ACC112 (cell line): ENCODE results near the gene CGB7.

ENCODE experiments used
- H2AFZ ChIP-seq: fragments of 200-600 bp; sonication (generic); one replicate; pipeline ENCODE4 v1.6.0; 2017; ENCODE audit warnings: antibody characterized with exemption, low read length; ENCODE audit not compliant: unreplicated experiment
- H3K27ac ChIP-seq: fragments of 200-600 bp; sonication (generic); 2 replicates; pipeline ENCODE4 v1.5.1; 2014; ENCODE audit warnings: low read depth, mild to moderate bottlenecking, antibody characterized with exemption, low read length, moderate library complexity
- H3K27me3 ChIP-seq: fragments of 200-600 bp; sonication (generic); 2 replicates; pipeline ENCODE4 v1.6.1; 2014; ENCODE audit warnings: mild to moderate bottlenecking, antibody characterized with exemption, low read length, moderate library complexity, mixed read lengths; ENCODE audit not compliant: insufficient read depth
- H3K36me3 ChIP-seq: fragments of 200-600 bp; sonication (generic); 2 replicates; pipeline ENCODE4 v1.6.1; 2016; ENCODE audit warnings: mild to moderate bottlenecking, antibody characterized with exemption, low read length, moderate library complexity, mixed read lengths; ENCODE audit not compliant: insufficient read depth
- H3K4me1 ChIP-seq: fragments of 200-600 bp; sonication (generic); one replicate; pipeline ENCODE4 v1.6.1; 2016; ENCODE audit warnings: low read length, mixed read lengths; ENCODE audit not compliant: insufficient read depth, unreplicated experiment, control insufficient read depth
- H3K4me3 ChIP-seq: fragments of 200-600 bp; sonication (generic); 2 replicates; pipeline ENCODE4 v1.5.1; 2014; ENCODE audit warnings: mild to moderate bottlenecking, low read depth, low read length
- H3K79me2 ChIP-seq: fragments of 200-600 bp; sonication (generic); one replicate; pipeline ENCODE4 v1.6.0; 2016; ENCODE audit warnings: low read length; ENCODE audit not compliant: control insufficient read depth, unreplicated experiment, insufficient read depth

Gene CGB7

DNA sequence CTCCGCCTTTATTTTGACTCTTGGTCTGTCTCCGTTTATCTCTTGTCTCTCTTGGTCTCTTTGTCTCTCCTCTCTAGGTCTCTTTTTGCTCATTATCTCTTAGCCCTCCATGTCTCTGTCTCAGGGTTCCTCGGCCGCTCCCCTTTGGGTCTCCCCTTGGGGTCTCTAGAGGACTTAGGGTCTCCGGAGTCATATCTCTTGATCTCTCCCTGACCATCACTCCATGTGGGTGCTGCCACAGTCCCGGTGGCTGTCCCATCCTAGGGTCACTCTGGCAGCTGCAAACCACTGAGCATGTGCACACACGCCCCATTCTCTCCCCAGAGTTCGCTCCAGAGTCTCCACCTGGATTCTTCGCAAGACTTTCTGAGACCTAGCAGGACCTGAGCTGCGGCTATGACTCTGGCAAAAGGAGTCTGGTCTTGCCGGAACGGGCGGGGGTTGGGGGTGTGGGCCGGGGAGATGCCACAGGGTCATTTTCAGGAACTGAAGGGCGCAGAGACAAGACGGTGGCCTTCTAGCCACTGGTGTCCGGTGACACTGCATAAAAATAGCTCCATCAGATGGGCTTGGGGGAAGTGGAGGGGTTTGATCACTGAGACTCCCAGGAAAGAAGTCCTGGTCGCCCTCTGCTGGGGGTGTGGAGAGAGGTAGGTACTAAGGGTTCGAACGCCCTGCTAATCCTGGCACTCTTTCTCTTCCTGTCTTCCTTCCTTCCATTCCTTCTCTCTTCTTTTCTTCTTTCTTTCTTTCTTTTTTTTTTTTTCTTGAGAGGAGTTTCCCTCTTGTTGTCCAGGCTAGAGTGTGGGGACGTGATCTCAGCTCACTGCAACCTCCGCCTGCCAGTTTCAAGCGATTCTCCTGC, 16.2 kb upstream of the CGB7 start:
- Histone ChIP-seq H3K36me3 (no peaks in the 10 kb centered on the region), H3K27me3 (peaks cover 21% of the 10 kb centered on the region), H2AFZ (no peak overlapping the region), H3K4me3 (no peak overlapping the region), H3K4me1 (no peaks in the 10 kb centered on the region), H3K79me2 (no peaks in the 10 kb centered on the region), H3K27ac (no peak overlapping the region)

GRCh38 chr19:49071860-49072547, 14.5 kb upstream of the CGB7 start:
- H3K36me3 ChIP-seq, result no peaks in the 10 kb centered on the region
- no peak overlapping the region for H2AFZ ChIP-seq
- H3K27ac ChIP-seq, result no peak overlapping the region
- no peaks in the 10 kb centered on the region for H3K4me1 ChIP-seq
- no peaks in the 10 kb centered on the region for H3K79me2 ChIP-seq
- H3K4me3 ChIP-seq, result no peak overlapping the region
- H3K27me3 ChIP-seq, result peaks cover 21% of the 10 kb centered on the region

DNA sequence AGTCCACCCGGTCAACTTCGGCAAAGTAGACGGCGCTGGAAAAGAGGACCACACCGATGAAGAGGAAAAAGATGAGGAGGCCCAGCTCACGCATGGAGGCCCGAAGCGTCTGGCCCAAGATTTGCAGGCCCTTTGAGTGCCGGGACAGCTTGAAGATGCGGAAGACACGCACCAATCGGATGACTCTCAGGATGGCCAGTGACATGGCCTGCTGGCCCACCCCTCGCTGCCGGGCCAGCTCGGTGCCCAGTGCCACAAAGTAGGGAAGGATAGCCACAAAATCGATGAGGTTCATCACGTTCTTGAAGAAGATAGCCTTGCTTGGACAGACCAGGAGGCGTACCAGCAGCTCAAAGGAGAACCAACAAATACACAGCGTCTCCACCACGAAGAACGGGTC, 12.9 kb upstream of the CGB7 start:
- Histone ChIP-seq H2AFZ (no peak overlapping the region), H3K4me1 (no peaks in the 10 kb centered on the region), H3K79me2 (no peaks in the 10 kb centered on the region), H3K4me3 (no peak overlapping the region), H3K27ac (no peak overlapping the region), H3K27me3 (peaks cover 22% of the 10 kb centered on the region), H3K36me3 (no peaks in the 10 kb centered on the region)

DNA sequence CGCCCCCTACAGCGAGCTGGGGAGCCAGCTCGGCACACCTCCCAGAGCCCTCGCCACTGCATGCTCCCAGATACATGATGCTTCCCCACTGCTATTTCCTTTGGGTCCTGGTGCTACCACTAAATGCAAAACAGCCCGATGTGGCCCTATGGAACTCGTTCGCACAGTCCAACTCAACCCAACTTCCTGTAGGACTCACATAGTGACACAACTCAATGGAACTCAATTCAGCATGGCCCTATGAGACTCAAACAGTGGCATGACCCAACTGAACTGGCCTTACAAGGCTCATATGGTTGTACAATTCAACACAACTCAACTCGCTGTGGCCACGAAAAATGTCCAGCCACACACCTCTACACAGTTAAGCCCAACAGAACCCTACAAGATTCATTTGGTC, 11.5 kb upstream of the CGB7 start:
- Histone ChIP-seq H3K4me1 (no peaks in the 10 kb centered on the region), H3K27me3 (peaks cover 24% of the 10 kb centered on the region)

DNA sequence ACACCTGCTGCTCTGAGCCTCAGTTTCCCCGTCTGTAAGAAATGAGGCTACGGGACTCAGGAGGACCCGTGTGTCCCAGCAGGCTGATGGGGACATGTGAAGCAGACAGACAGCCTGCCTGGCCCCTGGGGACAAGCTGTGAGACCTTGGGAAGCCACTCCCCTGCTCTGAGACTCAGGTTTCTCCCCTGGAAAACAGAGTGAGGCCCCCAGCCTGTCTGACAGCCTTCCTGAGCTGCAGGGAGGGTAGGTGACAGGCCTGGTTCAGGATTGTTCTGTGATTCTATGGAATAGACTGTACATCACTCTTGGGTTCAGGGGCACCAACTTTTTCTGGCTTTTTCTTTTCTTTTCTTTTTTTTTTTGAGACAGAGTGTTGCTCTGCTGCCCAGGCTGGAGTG, 10.0 kb upstream of the CGB7 start:
- H3K27ac ChIP-seq, result no peak overlapping the region
- no peak overlapping the region for H3K4me3 ChIP-seq
- H3K36me3 ChIP-seq, result no peaks in the 10 kb centered on the region
- H3K27me3 ChIP-seq, result peaks cover 12% of the 10 kb centered on the region; the same call in 1 of the 2 replicates
- H2AFZ ChIP-seq, result no peak overlapping the region
- H3K4me1 ChIP-seq, result no peaks in the 10 kb centered on the region
- no peaks in the 10 kb centered on the region for H3K79me2 ChIP-seq

More for the DNA sequence above, 11.5 kb upstream of the CGB7 start:
- H3K27ac ChIP-seq, result no peak overlapping the region
- H3K36me3 ChIP-seq, result no peaks in the 10 kb centered on the region
- no peak overlapping the region for H2AFZ ChIP-seq
- no peaks in the 10 kb centered on the region for H3K79me2 ChIP-seq
- no peak overlapping the region for H3K4me3 ChIP-seq

DNA sequence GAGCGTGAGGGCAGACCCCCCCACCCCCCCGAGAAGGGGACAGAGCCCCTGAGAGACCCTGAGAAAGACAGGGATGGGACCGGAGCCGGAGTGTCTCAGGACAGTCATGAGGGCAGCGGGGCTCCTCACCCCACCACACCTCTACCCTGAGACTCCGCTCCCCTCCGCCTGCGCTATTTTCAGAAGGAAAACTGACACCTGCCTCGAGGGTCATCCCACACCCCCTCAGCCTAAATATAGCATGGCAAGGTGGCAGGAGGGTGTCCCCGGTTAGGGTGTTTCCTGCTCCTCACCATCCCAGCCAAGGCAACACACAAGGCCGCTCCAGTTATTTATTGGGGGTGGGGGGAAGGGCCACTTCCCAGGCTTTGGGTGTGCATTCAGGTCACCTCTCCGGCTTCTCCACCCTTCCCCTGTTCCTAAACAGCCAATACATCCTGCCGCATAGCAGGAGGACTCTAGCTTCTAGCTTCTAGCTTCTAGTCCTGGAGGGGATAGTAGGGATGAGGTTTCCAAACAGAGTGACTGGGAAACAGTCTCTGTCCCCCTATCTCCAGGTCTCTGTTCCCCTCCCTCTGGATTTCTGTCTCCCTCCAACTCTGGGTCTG, 8.5 kb upstream of the CGB7 start:
- Histone ChIP-seq H2AFZ (no peak overlapping the region), H3K79me2 (no peaks in the 10 kb centered on the region), H3K4me3 (no peak overlapping the region), H3K4me1 (no peaks in the 10 kb centered on the region), H3K27me3 (0 out of 2 replicates have a peak, but pooled peaks cover 3% of the 10 kb centered on the region), H3K27ac (no peak overlapping the region), H3K36me3 (no peaks in the 10 kb centered on the region)

DNA sequence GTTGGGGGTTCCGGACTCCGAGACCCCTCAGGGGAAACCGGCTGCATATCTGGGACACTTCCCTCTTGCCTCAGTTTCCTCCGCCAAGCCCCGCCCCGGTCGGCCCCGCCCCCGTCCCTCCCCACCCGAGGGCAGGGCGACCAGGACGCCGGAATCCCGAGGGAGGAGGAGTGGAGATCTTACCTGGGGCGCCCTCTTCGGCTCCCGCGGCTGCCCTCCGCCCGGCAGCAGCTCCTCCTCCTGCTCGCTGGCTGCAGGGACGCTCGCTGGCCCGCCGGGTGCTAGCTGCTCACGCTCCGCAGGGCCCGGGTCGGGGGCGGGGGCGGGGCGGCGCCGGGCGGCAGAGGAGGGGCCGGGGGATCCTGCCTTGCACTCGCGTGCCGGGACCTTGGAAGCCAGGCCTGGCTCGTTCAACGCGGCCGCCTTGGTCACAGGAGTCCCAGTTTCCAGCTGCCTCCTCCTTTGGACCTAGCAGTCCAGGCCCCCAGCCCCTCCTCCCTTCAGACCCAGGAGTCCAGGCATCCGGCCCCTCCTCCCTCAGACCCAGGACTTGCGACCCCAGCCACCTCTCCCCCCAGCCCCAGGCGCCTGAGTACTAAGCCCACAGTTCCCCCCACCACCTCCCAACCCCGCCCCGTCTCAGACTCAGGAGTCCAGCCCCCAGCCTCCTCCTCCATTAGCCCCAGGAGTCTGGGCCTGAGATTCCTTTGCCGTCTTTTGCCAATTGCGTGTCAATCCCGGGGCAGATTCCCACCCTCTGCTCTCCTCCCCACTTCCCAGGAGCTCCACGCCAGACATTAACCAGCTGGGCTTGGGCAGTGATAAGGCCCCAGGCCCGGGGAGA, 7.4 kb upstream of the CGB7 start, which contains the start of gene NTF4:
TSS of gene NTF4 (minus strand) at position 51 of the 844 bp plus-strand sequence. CDS start 2,821 bp downstream, outside the sequence.
- H3K27me3 ChIP-seq, result 0 out of 2 replicates have a peak, but pooled peaks cover 3% of the 10 kb centered on the region
- no peak within 1 kb of the TSS for H3K27ac ChIP-seq
- H3K36me3 ChIP-seq, result no peaks in the 10 kb centered on the region
- H2AFZ ChIP-seq, result no peak within 1 kb of the TSS
- H3K4me3 ChIP-seq, result peak within 1 kb of the TSS; percentile 54
- no peaks in the 10 kb centered on the region for H3K79me2 ChIP-seq
- H3K4me1 ChIP-seq, result no peaks in the 10 kb centered on the region

- H3K27ac ChIP-seq, result no peak overlapping the region
- H3K27me3 ChIP-seq, result 0 out of 2 replicates have a peak, but pooled peaks cover 3% of the 10 kb centered on the region
- no peak overlapping the region for H3K4me3 ChIP-seq
- H3K79me2 ChIP-seq, result no peaks in the 10 kb centered on the region
- no peaks in the 10 kb centered on the region for H3K36me3 ChIP-seq
- H3K4me1 ChIP-seq, result no peaks in the 10 kb centered on the region
- no peak overlapping the region for H2AFZ ChIP-seq
Observed at GRCh38 chr19:49064029-49064629, 6.6 kb upstream of the CGB7 start.

DNA sequence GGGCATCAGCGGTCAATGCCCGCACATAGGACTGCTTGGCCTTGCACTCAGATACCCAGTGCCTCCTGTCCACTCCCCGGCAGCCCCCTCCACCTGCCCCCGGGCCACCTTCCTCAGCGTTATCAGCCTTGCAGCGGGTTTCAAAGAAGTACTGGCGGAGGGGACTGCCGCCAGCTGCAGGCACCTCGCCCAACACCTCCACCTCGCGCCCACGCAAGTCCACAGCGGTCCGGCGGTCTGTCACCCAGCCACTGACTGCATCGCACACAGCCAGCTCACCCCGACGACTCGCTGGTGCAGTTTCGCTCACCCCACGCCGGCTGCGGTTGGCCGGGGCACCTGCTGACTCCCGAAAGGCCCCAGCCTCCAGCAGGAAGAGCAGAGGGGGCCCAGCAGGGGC, 3.9 kb upstream of the CGB7 start:
- Histone ChIP-seq H3K27me3 (0 out of 2 replicates have a peak, but pooled peaks cover 3% of the 10 kb centered on the region), H3K27ac (no peak overlapping the region), H3K79me2 (no peaks in the 10 kb centered on the region), H3K4me1 (no peaks in the 10 kb centered on the region), H2AFZ (no peak overlapping the region), H3K4me3 (no peak overlapping the region), H3K36me3 (no peaks in the 10 kb centered on the region)

- Histone ChIP-seq H3K36me3 (no peaks in the 10 kb centered on the region), H3K27ac (no peak overlapping the region), H3K79me2 (no peaks in the 10 kb centered on the region), H2AFZ (no peak overlapping the region), H3K27me3 (0 out of 2 replicates have a peak, but pooled peaks cover 3% of the 10 kb centered on the region), H3K4me3 (no peak overlapping the region), H3K4me1 (no peaks in the 10 kb centered on the region)
Observed at GRCh38 chr19:49061000-49061399, 3.5 kb upstream of the CGB7 start.
